Measurements from ENCODE around the gene DYNC1H1. TPM values are rescaled to one million over a fixed set of nuclear protein-coding genes. Genes with fewer than 3 reads are reported as not detected.
A peak's percentile ranks its signal among the peaks of the same experiment; 100 is the strongest.

The DYNC1H1 gene
- total RNA-seq, 1 experiment from 2014 or later, result 438 TPM

DNA sequence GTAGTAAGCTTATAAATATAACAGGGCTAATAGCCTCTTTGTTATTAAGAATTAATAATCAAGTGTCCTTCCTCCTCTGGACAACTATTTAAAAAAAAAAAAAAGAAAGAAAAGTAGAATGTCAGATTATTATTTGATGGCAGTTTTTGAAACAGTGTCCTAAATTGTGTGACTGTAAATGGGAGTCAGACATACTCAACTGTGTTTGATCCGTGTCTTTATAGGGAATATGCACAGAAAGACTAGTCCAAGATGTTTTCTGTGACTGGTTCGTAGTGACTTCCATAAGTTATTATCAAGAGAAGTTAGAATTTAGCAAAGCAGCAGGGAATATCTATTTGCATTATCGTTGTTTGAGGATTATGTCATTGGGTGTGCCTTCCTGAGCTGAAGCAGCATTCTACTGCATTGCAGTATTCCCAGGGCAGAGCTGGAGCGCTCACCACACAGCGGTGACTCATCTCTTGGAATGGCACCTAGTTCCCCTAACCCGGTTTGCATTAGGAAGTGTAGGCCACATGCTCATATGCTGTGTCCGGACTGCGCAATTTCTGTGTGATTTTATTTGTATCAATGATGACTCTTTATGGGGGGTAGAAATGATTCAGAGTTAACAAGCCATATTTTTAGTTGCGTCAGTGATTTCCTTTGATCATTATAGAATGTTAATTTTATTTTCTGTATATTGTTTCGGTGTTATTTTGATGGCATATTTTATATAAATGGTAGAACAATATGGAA lies 7.9 kb downstream of the DYNC1H1 start:
- Mint-ChIP-seq H3K4me3 (no peak overlapping the region), H3K27me3 (ENCODE audit: low read depth) (no peaks in the 10 kb centered on the region), H3K9me3 (no peaks in the 10 kb centered on the region), H3K36me3 (peaks cover 27% of the 10 kb centered on the region), H3K4me1 (peaks cover 5% of the 10 kb centered on the region; the same call in 1 of the 2 replicates), H3K27ac (peak overlapping the region; percentile 39; the same call in 1 of the 2 replicates)
- POLR2A ChIA-PET, result interaction anchor here (0.6 kb wide), 1 partner anchor 909 kb away, joined by 3 read pairs; no protein-coding TSS in a partner anchor
- TF ChIP-seq, protein P1, sequence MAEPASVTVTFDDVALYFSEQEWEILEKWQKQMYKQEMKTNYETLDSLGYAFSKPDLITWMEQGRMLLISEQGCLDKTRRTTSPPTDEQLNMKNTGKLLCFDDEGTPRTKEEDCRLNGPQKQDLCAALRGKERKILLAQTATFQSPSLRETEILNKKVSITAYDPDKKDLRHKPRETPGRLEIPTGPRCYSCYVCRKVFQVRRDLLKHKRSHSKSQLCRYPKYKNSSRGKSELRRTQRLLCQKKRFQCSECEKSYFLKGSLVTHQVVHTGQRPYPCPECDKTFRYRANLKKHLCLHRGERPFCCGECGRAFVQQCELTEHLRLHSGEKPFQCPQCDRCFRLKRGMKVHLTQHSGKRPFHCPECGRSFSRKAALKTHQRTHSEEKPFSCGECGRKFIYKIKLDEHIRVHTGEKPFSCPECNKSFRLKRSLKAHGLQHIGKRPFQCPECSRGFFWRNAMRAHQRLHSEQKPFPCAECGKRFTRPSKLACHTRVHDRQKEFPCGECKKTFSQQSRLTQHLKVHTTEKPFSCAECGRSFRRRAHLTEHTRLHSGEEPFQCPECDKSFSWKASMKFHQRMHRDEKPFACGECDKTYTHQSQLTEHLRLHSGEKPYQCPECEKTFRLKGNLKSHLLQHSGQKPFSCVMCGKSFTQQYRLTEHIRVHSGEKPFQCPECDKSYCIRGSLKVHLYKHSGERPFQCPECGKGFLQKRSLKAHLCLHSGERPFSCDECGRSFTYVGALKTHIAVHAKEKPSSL (CRISPR knock-in tag; conservative IDR thresholded peaks at IDR 0.05), result no peak
- TF ChIP-seq GABPB1 (CRISPR knock-in tag; IDR thresholded peaks at IDR 0.05), result peak; percentile 74; the same call in 1 of the 2 replicates
- DNase-seq (ENCODE audit: low spot score) (no peak), ATAC-seq (peak; percentile 56; the same call in 1 of the 2 replicates)
- CTCF ChIA-PET, result interaction anchor here (1.0 kb wide), 2 partner anchors 11 to 12 kb away, joined by 3 read pairs; no protein-coding TSS in a partner anchor

DNA sequence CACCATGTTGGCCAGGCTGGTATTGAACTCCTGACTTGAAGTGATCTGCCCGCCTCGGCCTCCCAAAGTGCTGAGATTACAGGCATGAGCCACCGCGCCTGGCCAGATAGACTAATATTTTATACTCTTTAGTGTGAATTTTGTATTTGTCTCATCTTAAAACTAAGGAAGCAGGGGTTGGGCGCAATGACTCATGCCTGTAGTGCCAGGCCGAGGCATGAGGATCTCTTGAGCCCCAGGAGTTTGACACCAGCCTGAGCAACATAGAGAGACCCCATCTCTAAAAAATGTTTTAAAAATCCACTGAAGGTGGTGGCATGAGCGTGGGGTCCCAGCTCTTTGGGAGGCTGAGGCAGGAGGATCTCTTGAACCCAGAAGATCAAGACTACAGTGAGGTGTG lies 9.0 kb downstream of the DYNC1H1 start:
- Mint-ChIP-seq H3K27me3 (ENCODE audit: low read depth) (no peaks in the 10 kb centered on the region), H3K4me3 (no peak overlapping the region), H3K4me1 (peaks cover 5% of the 10 kb centered on the region; the same call in 1 of the 2 replicates), H3K9me3 (no peaks in the 10 kb centered on the region), H3K36me3 (peaks cover 27% of the 10 kb centered on the region), H3K27ac (no peak overlapping the region)
- CTCF ChIA-PET, result interaction anchor here (0.6 to 1.0 kb wide), 3 partner anchors 13 to 25 kb away, joined by 3 read pairs; no protein-coding TSS in a partner anchor
- DNase-seq (ENCODE audit: low spot score) (no peak), ATAC-seq (no peak)
- POLR2A ChIA-PET, result interaction anchor here (0.6 kb wide), 1 partner anchor 233 kb away, joined by 4 read pairs; no protein-coding TSS in a partner anchor
- TF ChIP-seq MYBL2 (CRISPR knock-in tag; IDR thresholded peaks at IDR 0.05) (no peak), RORB (CRISPR knock-in tag; IDR thresholded peaks at IDR 0.05) (no peak), OVOL2 (CRISPR knock-in tag; IDR thresholded peaks at IDR 0.05; ENCODE audit: borderline replicate concordance) (no peak), EMX1 (CRISPR knock-in tag; IDR thresholded peaks at IDR 0.05) (no peak), NFYB (CRISPR knock-in tag; conservative IDR thresholded peaks at IDR 0.05; ENCODE audit: low read depth) (no peak), SMAD3 (CRISPR knock-in tag; IDR thresholded peaks at IDR 0.05; ENCODE audit: borderline replicate concordance) (no peak), MXD4 (CRISPR knock-in tag; IDR thresholded peaks at IDR 0.05; ENCODE audit: borderline replicate concordance) (no peak)
- TF ChIP-seq, protein P2, sequence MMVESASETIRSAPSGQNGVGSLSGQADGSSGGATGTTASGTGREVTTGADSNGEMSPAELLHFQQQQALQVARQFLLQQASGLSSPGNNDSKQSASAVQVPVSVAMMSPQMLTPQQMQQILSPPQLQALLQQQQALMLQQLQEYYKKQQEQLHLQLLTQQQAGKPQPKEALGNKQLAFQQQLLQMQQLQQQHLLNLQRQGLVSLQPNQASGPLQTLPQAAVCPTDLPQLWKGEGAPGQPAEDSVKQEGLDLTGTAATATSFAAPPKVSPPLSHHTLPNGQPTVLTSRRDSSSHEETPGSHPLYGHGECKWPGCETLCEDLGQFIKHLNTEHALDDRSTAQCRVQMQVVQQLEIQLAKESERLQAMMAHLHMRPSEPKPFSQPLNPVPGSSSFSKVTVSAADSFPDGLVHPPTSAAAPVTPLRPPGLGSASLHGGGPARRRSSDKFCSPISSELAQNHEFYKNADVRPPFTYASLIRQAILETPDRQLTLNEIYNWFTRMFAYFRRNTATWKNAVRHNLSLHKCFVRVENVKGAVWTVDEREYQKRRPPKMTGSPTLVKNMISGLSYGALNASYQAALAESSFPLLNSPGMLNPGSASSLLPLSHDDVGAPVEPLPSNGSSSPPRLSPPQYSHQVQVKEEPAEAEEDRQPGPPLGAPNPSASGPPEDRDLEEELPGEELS (CRISPR knock-in tag; IDR thresholded peaks at IDR 0.05), result no peak
- TF ChIP-seq, protein P3, sequence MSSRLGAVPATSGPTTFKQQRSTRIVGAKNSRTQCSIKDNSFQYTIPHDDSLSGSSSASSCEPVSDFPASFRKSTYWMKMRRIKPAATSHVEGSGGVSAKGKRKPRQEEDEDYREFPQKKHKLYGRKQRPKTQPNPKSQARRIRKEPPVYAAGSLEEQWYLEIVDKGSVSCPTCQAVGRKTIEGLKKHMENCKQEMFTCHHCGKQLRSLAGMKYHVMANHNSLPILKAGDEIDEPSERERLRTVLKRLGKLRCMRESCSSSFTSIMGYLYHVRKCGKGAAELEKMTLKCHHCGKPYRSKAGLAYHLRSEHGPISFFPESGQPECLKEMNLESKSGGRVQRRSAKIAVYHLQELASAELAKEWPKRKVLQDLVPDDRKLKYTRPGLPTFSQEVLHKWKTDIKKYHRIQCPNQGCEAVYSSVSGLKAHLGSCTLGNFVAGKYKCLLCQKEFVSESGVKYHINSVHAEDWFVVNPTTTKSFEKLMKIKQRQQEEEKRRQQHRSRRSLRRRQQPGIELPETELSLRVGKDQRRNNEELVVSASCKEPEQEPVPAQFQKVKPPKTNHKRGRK (CRISPR knock-in tag; IDR thresholded peaks at IDR 0.05; ENCODE audit: borderline replicate concordance), result no peak
- TF ChIP-seq, protein P4, sequence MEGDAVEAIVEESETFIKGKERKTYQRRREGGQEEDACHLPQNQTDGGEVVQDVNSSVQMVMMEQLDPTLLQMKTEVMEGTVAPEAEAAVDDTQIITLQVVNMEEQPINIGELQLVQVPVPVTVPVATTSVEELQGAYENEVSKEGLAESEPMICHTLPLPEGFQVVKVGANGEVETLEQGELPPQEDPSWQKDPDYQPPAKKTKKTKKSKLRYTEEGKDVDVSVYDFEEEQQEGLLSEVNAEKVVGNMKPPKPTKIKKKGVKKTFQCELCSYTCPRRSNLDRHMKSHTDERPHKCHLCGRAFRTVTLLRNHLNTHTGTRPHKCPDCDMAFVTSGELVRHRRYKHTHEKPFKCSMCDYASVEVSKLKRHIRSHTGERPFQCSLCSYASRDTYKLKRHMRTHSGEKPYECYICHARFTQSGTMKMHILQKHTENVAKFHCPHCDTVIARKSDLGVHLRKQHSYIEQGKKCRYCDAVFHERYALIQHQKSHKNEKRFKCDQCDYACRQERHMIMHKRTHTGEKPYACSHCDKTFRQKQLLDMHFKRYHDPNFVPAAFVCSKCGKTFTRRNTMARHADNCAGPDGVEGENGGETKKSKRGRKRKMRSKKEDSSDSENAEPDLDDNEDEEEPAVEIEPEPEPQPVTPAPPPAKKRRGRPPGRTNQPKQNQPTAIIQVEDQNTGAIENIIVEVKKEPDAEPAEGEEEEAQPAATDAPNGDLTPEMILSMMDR (IDR thresholded peaks at IDR 0.05), result no peak
- TF ChIP-seq, protein P5, sequence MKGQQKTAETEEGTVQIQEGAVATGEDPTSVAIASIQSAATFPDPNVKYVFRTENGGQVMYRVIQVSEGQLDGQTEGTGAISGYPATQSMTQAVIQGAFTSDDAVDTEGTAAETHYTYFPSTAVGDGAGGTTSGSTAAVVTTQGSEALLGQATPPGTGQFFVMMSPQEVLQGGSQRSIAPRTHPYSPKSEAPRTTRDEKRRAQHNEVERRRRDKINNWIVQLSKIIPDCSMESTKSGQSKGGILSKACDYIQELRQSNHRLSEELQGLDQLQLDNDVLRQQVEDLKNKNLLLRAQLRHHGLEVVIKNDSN (CRISPR knock-in tag; IDR thresholded peaks at IDR 0.05), result no peak
- TF ChIP-seq, protein P6, sequence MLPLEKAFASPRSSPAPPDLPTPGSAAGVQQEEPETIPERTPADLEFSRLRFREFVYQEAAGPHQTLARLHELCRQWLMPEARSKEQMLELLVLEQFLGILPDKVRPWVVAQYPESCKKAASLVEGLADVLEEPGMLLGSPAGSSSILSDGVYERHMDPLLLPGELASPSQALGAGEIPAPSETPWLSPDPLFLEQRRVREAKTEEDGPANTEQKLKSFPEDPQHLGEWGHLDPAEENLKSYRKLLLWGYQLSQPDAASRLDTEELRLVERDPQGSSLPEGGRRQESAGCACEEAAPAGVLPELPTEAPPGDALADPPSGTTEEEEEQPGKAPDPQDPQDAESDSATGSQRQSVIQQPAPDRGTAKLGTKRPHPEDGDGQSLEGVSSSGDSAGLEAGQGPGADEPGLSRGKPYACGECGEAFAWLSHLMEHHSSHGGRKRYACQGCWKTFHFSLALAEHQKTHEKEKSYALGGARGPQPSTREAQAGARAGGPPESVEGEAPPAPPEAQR (CRISPR knock-in tag; IDR thresholded peaks at IDR 0.05), result no peak
- TF ChIP-seq, protein P7, sequence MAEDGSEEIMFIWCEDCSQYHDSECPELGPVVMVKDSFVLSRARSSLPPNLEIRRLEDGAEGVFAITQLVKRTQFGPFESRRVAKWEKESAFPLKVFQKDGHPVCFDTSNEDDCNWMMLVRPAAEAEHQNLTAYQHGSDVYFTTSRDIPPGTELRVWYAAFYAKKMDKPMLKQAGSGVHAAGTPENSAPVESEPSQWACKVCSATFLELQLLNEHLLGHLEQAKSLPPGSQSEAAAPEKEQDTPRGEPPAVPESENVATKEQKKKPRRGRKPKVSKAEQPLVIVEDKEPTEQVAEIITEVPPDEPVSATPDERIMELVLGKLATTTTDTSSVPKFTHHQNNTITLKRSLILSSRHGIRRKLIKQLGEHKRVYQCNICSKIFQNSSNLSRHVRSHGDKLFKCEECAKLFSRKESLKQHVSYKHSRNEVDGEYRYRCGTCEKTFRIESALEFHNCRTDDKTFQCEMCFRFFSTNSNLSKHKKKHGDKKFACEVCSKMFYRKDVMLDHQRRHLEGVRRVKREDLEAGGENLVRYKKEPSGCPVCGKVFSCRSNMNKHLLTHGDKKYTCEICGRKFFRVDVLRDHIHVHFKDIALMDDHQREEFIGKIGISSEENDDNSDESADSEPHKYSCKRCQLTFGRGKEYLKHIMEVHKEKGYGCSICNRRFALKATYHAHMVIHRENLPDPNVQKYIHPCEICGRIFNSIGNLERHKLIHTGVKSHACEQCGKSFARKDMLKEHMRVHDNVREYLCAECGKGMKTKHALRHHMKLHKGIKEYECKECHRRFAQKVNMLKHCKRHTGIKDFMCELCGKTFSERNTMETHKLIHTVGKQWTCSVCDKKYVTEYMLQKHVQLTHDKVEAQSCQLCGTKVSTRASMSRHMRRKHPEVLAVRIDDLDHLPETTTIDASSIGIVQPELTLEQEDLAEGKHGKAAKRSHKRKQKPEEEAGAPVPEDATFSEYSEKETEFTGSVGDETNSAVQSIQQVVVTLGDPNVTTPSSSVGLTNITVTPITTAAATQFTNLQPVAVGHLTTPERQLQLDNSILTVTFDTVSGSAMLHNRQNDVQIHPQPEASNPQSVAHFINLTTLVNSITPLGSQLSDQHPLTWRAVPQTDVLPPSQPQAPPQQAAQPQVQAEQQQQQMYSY (CRISPR knock-in tag; IDR thresholded peaks at IDR 0.05), result no peak
